Retinal pigment epithelial cell (primary cell): Measurements from ENCODE around the gene RUNX1.

Experiments used
- DNase-seq: peaks from one replicate; pipeline ENCODE4 v3.0.0-alpha.2; 2010; ENCODE audit warnings: low read depth
- H3K4me3 ChIP-seq: 2 replicates; pipeline ENCODE4 v1.5.1; 2011; ENCODE audit warnings: mild to moderate bottlenecking, low read length, control low read depth, moderate library complexity
- CTCF ChIP-seq: conservative IDR thresholded peaks from 2 replicates; pipeline ENCODE4 v1.5.1; 2011; ENCODE audit warnings: low read depth, low read length, control low read depth, inconsistent platforms

The RUNX1 gene

DNA sequence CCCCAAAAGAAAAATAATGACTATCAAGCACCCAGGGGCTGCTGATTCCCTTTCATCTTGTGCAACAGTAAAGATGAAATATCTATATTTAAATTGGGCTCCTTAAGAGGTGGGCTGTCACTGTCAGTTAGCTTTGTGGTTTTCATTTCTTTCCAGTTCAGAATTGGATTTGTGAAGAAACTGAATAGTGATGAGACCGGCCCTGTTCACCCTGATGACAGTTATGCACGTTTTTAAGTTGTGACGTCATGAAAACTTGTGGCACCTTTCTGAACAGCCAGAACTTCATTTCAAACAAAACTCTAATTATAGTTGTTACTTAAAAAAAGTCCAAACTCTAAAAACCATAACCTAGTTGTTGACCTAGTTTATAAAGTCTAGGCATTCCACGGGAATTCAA lies 125.9 kb downstream of the RUNX1 start:
- TF ChIP-seq CTCF = no peak
- H3K4me3 ChIP-seq = no peak overlapping the region
- DNase-seq = no peak

- DNase-seq = no peak
- no peak overlapping the region for H3K4me3 ChIP-seq
- TF ChIP-seq CTCF = no peak
Observed at GRCh38 chr21:34922479-34922878, 126.6 kb downstream of the RUNX1 start.

DNA sequence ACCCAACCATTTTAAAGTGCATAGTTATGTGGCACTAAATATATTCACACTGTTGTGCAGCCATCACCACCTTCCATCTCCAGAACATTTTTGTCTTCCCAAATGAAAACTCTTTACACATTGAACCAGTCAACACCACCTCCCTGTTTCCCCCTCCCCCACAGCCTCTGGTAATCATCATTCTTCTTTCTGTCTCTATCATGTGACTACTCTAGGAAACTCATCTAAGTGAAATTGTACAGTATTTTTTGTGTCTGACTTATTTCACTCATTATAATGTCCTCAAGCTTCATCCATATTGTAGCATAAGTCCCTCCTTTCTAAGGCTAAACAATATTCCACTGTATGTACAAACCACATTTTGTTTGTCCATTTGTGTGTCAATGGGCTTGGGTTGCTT lies 128.0 kb downstream of the RUNX1 start:
- no peak overlapping the region for H3K4me3 ChIP-seq
- no peak for TF ChIP-seq CTCF
- no peak for DNase-seq

- no peak for TF ChIP-seq CTCF
- no peak for DNase-seq
Observed at GRCh38 chr21:34919406-34919805, 129.7 kb downstream of the RUNX1 start.

DNA sequence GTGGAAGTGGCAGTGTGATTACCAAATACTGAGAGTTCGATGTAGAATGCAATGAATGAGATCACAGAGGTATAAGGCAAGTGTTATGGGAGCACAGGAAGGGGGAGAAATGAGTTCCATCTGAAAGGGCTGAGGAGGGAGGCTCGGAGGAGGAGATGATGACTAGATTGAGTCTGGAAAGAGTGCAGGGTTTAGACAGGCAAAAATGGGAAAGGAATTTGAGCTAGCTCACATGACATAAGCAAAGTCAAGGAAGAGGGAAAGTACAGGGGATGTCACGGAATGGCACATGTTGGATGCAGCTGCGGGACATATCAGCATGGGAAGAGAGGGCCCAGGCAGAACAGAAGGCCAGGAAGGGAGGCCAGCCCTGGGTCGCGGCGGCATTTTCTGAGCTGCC lies 132.7 kb downstream of the RUNX1 start:
- no peak for DNase-seq
- TF ChIP-seq CTCF = no peak
- H3K4me3 ChIP-seq = no peak overlapping the region

More at GRCh38 chr21:34919406-34919805, 129.7 kb downstream of the RUNX1 start:
- no peak overlapping the region for H3K4me3 ChIP-seq

- DNase-seq = no peak
- no peak overlapping the region for H3K4me3 ChIP-seq
- no peak for TF ChIP-seq CTCF
Observed at GRCh38 chr21:34915364-34915841, 133.7 kb downstream of the RUNX1 start.

DNA sequence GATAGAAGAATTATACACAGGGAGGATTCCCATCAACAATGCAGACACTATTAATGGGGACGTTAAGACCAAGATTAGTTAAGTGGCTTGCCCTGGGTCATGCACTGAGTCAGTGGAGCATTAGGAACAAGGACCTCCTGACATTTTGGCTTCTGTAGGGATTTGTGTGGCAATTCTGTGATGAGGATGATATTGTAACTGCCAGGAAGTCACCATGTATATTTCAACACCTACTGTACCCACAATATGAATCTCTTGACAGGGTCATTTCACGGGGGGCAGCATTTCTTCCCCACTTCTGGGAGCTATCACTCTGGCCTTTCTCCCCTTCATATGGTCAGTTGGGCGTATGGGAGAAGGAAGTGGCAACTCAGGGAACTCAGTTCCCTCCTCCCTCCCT lies 134.9 kb downstream of the RUNX1 start:
- H3K4me3 ChIP-seq = no peak overlapping the region
- no peak for TF ChIP-seq CTCF
- no peak for DNase-seq
